Neural progenitor cell (in vitro differentiated cells): ENCODE measurements around the gene GRIK2. TPM values are rescaled to one million over a fixed set of nuclear protein-coding genes. Genes with fewer than 3 reads are reported as not detected.

ENCODE experiments used
- DNase-seq: peaks from one replicate; pipeline ENCODE4 v3.0.0-alpha.2; 2016; ENCODE audit warnings: low spot score
- H2AFZ ChIP-seq: fragments of 200-600 bp; sonication (generic); replicated peaks from 2 replicates; pipeline ENCODE4 v1.6.1; 2016; ENCODE audit warnings: antibody characterized with exemption
- H3F3A ChIP-seq: fragments of 200-600 bp; sonication (generic); 2 replicates; pipeline ENCODE4 v1.6.1; 2016; ENCODE audit warnings: antibody characterized with exemption, low read depth
- H3K27ac ChIP-seq: fragments of 200-600 bp; sonication (generic); 2 replicates; pipeline ENCODE4 v1.5.1; 2016; ENCODE audit warnings: mild to moderate bottlenecking
- H3K27me3 ChIP-seq: fragments of 200-600 bp; sonication (generic); 2 replicates; pipeline ENCODE4 v1.6.1; 2016; ENCODE audit warnings: mild to moderate bottlenecking, moderate library complexity
- H3K36me3 ChIP-seq: fragments of 200-600 bp; sonication (generic); 2 replicates; pipeline ENCODE4 v1.5.1; 2016
- H3K4me1 ChIP-seq: fragments of 200-600 bp; sonication (generic); 2 replicates; pipeline ENCODE4 v1.6.1; 2016; ENCODE audit warnings: mixed run types
- H3K4me2 ChIP-seq: fragments of 200-600 bp; sonication (generic); 2 replicates; pipeline ENCODE4 v1.6.1; 2016
- H3K4me3 ChIP-seq: fragments of 200-600 bp; sonication (generic); 2 replicates; pipeline ENCODE4 v1.5.1; 2016
- H3K79me2 ChIP-seq: fragments of 200-600 bp; sonication (generic); 2 replicates; pipeline ENCODE4 v1.6.1; 2016; ENCODE audit warnings: low read depth
- H3K9ac ChIP-seq: fragments of 200-600 bp; sonication (generic); 2 replicates; pipeline ENCODE4 v1.6.1; 2016
- H3K9me3 ChIP-seq: fragments of 200-600 bp; sonication (generic); 2 replicates; pipeline ENCODE4 v1.5.1; 2016; ENCODE audit warnings: low read depth
- H4K20me1 ChIP-seq: fragments of 200-600 bp; sonication (generic); 2 replicates; pipeline ENCODE4 v1.6.1; 2016; ENCODE audit warnings: low read depth
- H3K27ac Mint-ChIP-seq: 3 replicates; pipeline ENCODE4 v1.8.0; 2021; ENCODE audit warnings: mixed read lengths
- H3K27me3 Mint-ChIP-seq: 2 replicates; pipeline ENCODE4 v1.8.0; 2022; ENCODE audit warnings: low read depth, mild to moderate bottlenecking, inconsistent platforms, moderate library complexity, mixed read lengths; ENCODE audit not compliant: insufficient read depth
- H3K36me3 Mint-ChIP-seq: 3 replicates; pipeline ENCODE4 v1.8.0; 2021; ENCODE audit warnings: mixed read lengths
- H3K4me1 Mint-ChIP-seq: 3 replicates; pipeline ENCODE4 v1.8.0; 2021; ENCODE audit warnings: mixed read lengths
- H3K4me3 Mint-ChIP-seq: 3 replicates; pipeline ENCODE4 v1.8.0; 2021; ENCODE audit warnings: mild to moderate bottlenecking, moderate library complexity, mixed read lengths
- H3K9me3 Mint-ChIP-seq: 3 replicates; pipeline ENCODE4 v1.8.0; 2020; ENCODE audit warnings: mixed read lengths
- CTCF ChIP-seq: fragments of 200-600 bp; sonication (generic); IDR thresholded peaks from 2 replicates; pipeline ENCODE4 v1.5.1; 2017; ENCODE audit warnings: antibody characterized with exemption, mild to moderate bottlenecking
- EZH2 ChIP-seq: fragments of 200-600 bp; sonication (generic); IDR thresholded peaks from 2 replicates; pipeline ENCODE4 v1.6.1; 2017; ENCODE audit warnings: antibody characterized with exemption, mild to moderate bottlenecking, moderate library complexity
- EZH2phosphoT487 ChIP-seq: fragments of 200-600 bp; sonication (generic); IDR thresholded peaks from 2 replicates; pipeline ENCODE4 v1.6.1; 2017; ENCODE audit warnings: antibody characterized with exemption
- total RNA-seq: library from RNA; depleted of rRNA; stranded (reverse); fragments of >200 nt; gene quantifications from 2 replicates; pipeline ENCODE4 v1.2.3, GENCODE V29; 2015; ENCODE audit warnings: low replicate concordance

The GRIK2 gene
- total RNA-seq, 1 donor from 2014 or later: 0.88 TPM

GRCh38 chr6:101816716-101817115 lies 423.2 kb downstream of the GRIK2 start:
- Histone ChIP-seq H3K9ac (no peak overlapping the region), H3F3A (no peaks in the 10 kb centered on the region), H3K27me3 (no peaks in the 10 kb centered on the region), H2AFZ (no peak overlapping the region), H3K79me2 (no peaks in the 10 kb centered on the region), H3K4me1 (peaks cover 5% of the 10 kb centered on the region), H3K4me3 (no peak overlapping the region), H4K20me1 (no peaks in the 10 kb centered on the region), H3K27ac (no peak overlapping the region), H3K36me3 (no peaks in the 10 kb centered on the region), H3K9me3 (no peaks in the 10 kb centered on the region), H3K4me2 (no peak overlapping the region)
- TF ChIP-seq EZH2phosphoT487 (no peak), EZH2 (no peak), CTCF (no peak)
- no peak overlapping the region for H3K4me3 Mint-ChIP-seq
- H3K27ac Mint-ChIP-seq: no peak overlapping the region
- H3K36me3 Mint-ChIP-seq: no peaks in the 10 kb centered on the region
- peaks cover 8% of the 10 kb centered on the region for H3K4me1 Mint-ChIP-seq
- no peaks in the 10 kb centered on the region for H3K9me3 Mint-ChIP-seq
- no peaks in the 10 kb centered on the region for H3K27me3 Mint-ChIP-seq
- DNase-seq: no peak

GRCh38 chr6:101818051-101818450 lies 424.5 kb downstream of the GRIK2 start:
- Mint-ChIP-seq H3K36me3 (no peaks in the 10 kb centered on the region), H3K9me3 (no peaks in the 10 kb centered on the region), H3K4me3 (no peak overlapping the region), H3K27me3 (no peaks in the 10 kb centered on the region), H3K27ac (no peak overlapping the region), H3K4me1 (peaks cover 8% of the 10 kb centered on the region)
- no peaks in the 10 kb centered on the region for H4K20me1 ChIP-seq
- H3K79me2 ChIP-seq: no peaks in the 10 kb centered on the region
- no peak overlapping the region for H2AFZ ChIP-seq
- no peak overlapping the region for H3K4me2 ChIP-seq
- TF ChIP-seq EZH2phosphoT487: no peak
- TF ChIP-seq EZH2: no peak
- TF ChIP-seq CTCF: no peak
- peak; percentile 7 for DNase-seq
- no peaks in the 10 kb centered on the region for H3K27me3 ChIP-seq
- H3K4me1 ChIP-seq: peaks cover 5% of the 10 kb centered on the region
- no peaks in the 10 kb centered on the region for H3K9me3 ChIP-seq
- no peaks in the 10 kb centered on the region for H3F3A ChIP-seq
- H3K27ac ChIP-seq: no peak overlapping the region
- no peak overlapping the region for H3K4me3 ChIP-seq
- no peak overlapping the region for H3K9ac ChIP-seq
- no peaks in the 10 kb centered on the region for H3K36me3 ChIP-seq

DNA sequence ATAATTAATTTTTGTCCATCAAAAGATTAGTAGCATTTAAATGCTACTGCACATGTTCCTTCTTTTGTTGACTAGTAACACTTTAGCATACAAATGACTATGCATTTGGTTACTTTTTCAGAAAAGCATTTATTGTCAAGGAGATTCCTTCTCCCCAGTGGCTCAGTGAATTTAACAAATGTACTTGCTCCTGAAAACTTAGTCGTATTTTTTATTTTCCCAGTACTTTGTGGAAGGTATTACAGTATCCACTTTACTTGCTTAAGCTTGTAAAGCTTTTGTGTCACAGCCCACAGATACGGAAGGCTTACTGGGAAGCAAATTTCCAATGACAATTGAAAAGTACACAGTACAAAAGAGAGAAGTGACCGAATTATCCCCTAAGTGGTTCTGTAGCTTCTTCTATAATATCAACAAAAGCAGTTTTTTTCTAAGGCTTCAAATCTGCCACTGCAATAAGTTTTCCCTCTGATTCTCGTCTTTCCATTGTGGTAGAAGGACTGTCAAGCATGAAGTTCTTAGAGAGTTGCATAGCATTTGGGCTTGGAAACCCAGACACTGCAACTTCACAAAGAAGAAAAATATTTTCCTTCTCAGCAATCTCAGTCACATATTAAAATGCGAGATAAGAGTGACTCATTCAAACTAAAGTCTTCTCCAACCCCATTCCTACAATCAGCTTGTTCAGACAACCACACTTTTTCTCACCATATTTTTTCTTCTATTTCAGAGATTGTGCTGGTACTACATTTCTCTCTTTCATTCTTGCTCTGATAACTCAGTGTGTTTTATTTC lies 431.2 kb downstream of the GRIK2 start:
- Histone ChIP-seq H3K4me2 (no peak overlapping the region), H3K36me3 (no peaks in the 10 kb centered on the region), H4K20me1 (no peaks in the 10 kb centered on the region), H3K4me1 (peaks cover 9% of the 10 kb centered on the region), H3K27ac (peak overlapping the region; percentile 60), H3F3A (no peaks in the 10 kb centered on the region), H3K4me3 (no peak overlapping the region), H3K9ac (no peak overlapping the region), H3K9me3 (peaks cover 5% of the 10 kb centered on the region), H3K27me3 (no peaks in the 10 kb centered on the region), H3K79me2 (no peaks in the 10 kb centered on the region), H2AFZ (peak overlapping the region; percentile 30)
- no peak overlapping the region for H3K27ac Mint-ChIP-seq
- H3K4me1 Mint-ChIP-seq: peaks cover 4% of the 10 kb centered on the region
- peaks cover 15% of the 10 kb centered on the region for H3K9me3 Mint-ChIP-seq
- peak; percentile 4 for DNase-seq
- H3K4me3 Mint-ChIP-seq: no peak overlapping the region
- TF ChIP-seq EZH2phosphoT487: no peak
- no peak for TF ChIP-seq CTCF
- no peak for TF ChIP-seq EZH2
- no peaks in the 10 kb centered on the region for H3K36me3 Mint-ChIP-seq
- H3K27me3 Mint-ChIP-seq: no peaks in the 10 kb centered on the region
